ENCODE results near the gene USH1C. TPM values are rescaled to one million over a fixed set of nuclear protein-coding genes. Genes with fewer than 3 reads are reported as not detected.

Gene USH1C
- total and polyA plus RNA-seq, 4 donors = 0.09 to 1.3 (median 0.75) TPM

DNA sequence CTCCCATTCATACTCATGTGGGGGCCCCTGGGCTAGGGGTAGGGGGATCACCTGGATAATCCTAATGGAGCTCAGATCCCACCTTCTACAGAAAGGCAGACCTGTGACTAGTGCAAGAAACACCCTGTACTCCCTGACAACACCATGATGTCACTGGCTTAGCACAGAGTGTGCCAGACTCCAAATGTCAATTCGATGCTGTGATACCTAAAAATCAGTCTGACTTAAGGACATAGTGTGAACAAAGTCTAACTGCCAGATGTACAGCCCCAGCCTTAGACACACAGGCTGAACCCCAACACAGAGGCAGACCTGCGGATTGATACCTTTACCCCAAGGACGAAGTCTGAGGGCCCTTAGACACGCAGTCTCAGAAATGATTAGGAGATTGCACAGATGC is 76.1 kb downstream of the USH1C start:
- H3K27ac ChIP-seq (ENCODE audit: low read depth in 1 of 2, low read length in 2 of 2) = no peak overlapping the region
- H3K9ac ChIP-seq (ENCODE audit: low read depth in 1 of 2, low read length in 2 of 2) = no peak overlapping the region
- no peaks in the 10 kb centered on the region for H3K36me3 ChIP-seq (ENCODE audit: control insufficient read depth in 4 of 4, insufficient read depth in 3 of 4, low read depth in 1 of 4, low read length in 3 of 4)
- TF ChIP-seq HNF4A (conservative IDR thresholded peaks at IDR 0.05) (no peak), RAD21 (IDR thresholded peaks at IDR 0.05) (no peak), FOXA1 (IDR thresholded peaks at IDR 0.05) (no peak), JUND (IDR thresholded peaks at IDR 0.05) (no peak), ZBTB33 (IDR thresholded peaks at IDR 0.05) (no peak), GABPA (IDR thresholded peaks at IDR 0.05 in 1 of 2, conservative IDR thresholded peaks at IDR 0.05 in 1 of 2) (no peak)
- DNase-seq (ENCODE audit: low spot score) = no peak
- WGBS = 90% methylated on average over 4 of the region's 4 CpGs
- H3K4me3 ChIP-seq (ENCODE audit: low read depth in 1 of 3, low read length in 3 of 3) = no peak overlapping the region
- H3K4me1 ChIP-seq (ENCODE audit: control insufficient read depth in 4 of 4, insufficient read depth in 4 of 4, low read length in 3 of 4) = no peaks in the 10 kb centered on the region
- no peaks in the 10 kb centered on the region for H3K27me3 ChIP-seq (ENCODE audit: control insufficient read depth in 4 of 4, insufficient read depth in 4 of 4, low read length in 3 of 4)
- no peaks in the 10 kb centered on the region for H3K9me3 ChIP-seq (ENCODE audit: control insufficient read depth in 4 of 4, low read length in 3 of 4)

DNA sequence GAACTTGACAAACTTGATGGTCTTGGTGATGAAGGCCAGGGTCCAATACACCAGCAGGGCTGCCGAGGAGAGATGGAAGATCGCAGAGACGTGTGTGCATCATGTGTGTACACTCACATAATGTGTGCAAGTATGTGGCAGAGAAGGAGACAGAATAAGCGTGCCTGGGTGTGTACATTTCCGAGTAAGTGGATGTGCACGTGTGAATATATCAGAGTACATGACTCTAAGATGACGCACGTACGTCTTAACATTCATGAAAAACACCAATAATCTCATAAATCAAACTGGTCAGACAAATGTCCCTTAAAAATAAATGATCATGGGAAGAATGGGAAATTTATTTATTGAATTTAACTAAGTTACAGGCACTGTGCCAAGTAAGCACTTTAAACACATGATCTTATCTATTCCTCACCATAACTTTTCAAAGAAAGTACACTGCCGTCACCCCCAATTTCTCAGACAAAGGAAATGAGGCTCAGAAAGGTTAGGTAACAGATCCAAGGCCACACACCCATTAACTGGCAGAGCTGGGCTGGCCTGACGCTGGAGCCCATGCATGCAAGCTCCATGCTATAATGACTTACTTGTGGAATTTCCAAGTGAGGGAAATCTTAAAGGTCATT is 80.6 kb downstream of the USH1C start:
- no peak overlapping the region for H3K27ac ChIP-seq (ENCODE audit: low read depth in 1 of 2, low read length in 2 of 2)
- H3K4me1 ChIP-seq (ENCODE audit: control insufficient read depth in 4 of 4, insufficient read depth in 4 of 4, low read length in 3 of 4) = no peaks in the 10 kb centered on the region
- no peaks in the 10 kb centered on the region for H3K36me3 ChIP-seq (ENCODE audit: control insufficient read depth in 4 of 4, insufficient read depth in 3 of 4, low read depth in 1 of 4, low read length in 3 of 4)
- no peaks in the 10 kb centered on the region for H3K27me3 ChIP-seq (ENCODE audit: control insufficient read depth in 4 of 4, insufficient read depth in 4 of 4, low read length in 3 of 4)
- WGBS = 84% methylated on average over 11 of the region's 11 CpGs
- H3K4me3 ChIP-seq (ENCODE audit: low read depth in 1 of 3, low read length in 3 of 3) = no peak overlapping the region
- TF ChIP-seq TAF1 (conservative IDR thresholded peaks at IDR 0.05) (no peak), HNF4A (conservative IDR thresholded peaks at IDR 0.05) (no peak), HNF4G (IDR thresholded peaks at IDR 0.05) (no peak), NR2F2 (IDR thresholded peaks at IDR 0.05) (no peak), FOXA2 (IDR thresholded peaks at IDR 0.05) (no peak), FOXA1 (IDR thresholded peaks at IDR 0.05) (no peak), GABPA (IDR thresholded peaks at IDR 0.05 in 1 of 2, conservative IDR thresholded peaks at IDR 0.05 in 1 of 2) (no peak), EGR1 (IDR thresholded peaks at IDR 0.05; ENCODE audit: low read depth in 2 of 2) (no peak), ZBTB33 (IDR thresholded peaks at IDR 0.05) (no peak), RXRA (IDR thresholded peaks at IDR 0.05) (no peak), SP1 (IDR thresholded peaks at IDR 0.05) (no peak), RAD21 (IDR thresholded peaks at IDR 0.05) (no peak), JUND (IDR thresholded peaks at IDR 0.05) (no peak)
- TF ChIP-seq, protein P1, sequence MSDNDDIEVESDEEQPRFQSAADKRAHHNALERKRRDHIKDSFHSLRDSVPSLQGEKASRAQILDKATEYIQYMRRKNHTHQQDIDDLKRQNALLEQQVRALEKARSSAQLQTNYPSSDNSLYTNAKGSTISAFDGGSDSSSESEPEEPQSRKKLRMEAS (IDR thresholded peaks at IDR 0.05) = no peak
- TF ChIP-seq, protein P2, sequence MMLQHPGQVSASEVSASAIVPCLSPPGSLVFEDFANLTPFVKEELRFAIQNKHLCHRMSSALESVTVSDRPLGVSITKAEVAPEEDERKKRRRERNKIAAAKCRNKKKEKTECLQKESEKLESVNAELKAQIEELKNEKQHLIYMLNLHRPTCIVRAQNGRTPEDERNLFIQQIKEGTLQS (IDR thresholded peaks at IDR 0.05) = no peak
- H3K9me3 ChIP-seq (ENCODE audit: control insufficient read depth in 4 of 4, low read length in 3 of 4) = no peaks in the 10 kb centered on the region
- no peak overlapping the region for H3K9ac ChIP-seq (ENCODE audit: low read depth in 1 of 2, low read length in 2 of 2)
- DNase-seq (ENCODE audit: low spot score) = no peak
